GM23338 (cell line): ENCODE data around the gene ZNF536. TPM values are rescaled to one million over a fixed set of nuclear protein-coding genes. Genes with fewer than 3 reads are reported as not detected.

Experiments
- ATAC-seq: fragments of 200-7000 bp; cut with Tn5 transposase; 3 replicates; pipeline ENCODE4 v1.9.1; 2020
- DNase-seq: peaks from one replicate; pipeline ENCODE4 v3.0.0-alpha.2; 2015; ENCODE audit warnings: low spot score
- H2AFZ ChIP-seq: fragments of 200-600 bp; sonication (generic); 2 replicates; pipeline ENCODE4 v1.8.0; 2016; ENCODE audit warnings: antibody characterized with exemption, mild to moderate bottlenecking, moderate library complexity
- H3F3A ChIP-seq: fragments of 200-600 bp; sonication (generic); replicated peaks from 2 replicates; pipeline ENCODE4 v1.8.0; 2017; ENCODE audit warnings: antibody characterized with exemption, mixed run types, low read depth
- H3K27ac ChIP-seq: fragments of 200-600 bp; sonication (generic); 2 replicates; pipeline ENCODE4 v1.6.1; 2016; ENCODE audit warnings: low read depth
- H3K27me3 ChIP-seq: fragments of 200-600 bp; sonication (generic); 2 replicates; pipeline ENCODE4 v1.8.0; 2016; ENCODE audit warnings: mild to moderate bottlenecking, mixed run types, moderate library complexity; ENCODE audit not compliant: insufficient read depth
- H3K36me3 ChIP-seq: fragments of 200-600 bp; sonication (generic); 2 replicates; pipeline ENCODE4 v1.8.0; 2016; ENCODE audit warnings: mild to moderate bottlenecking; ENCODE audit not compliant: insufficient read depth
- H3K4me1 ChIP-seq: fragments of 200-600 bp; sonication (generic); 2 replicates; pipeline ENCODE4 v1.8.0; 2016; ENCODE audit warnings: mild to moderate bottlenecking, moderate library complexity; ENCODE audit not compliant: insufficient read depth
- H3K4me2 ChIP-seq: fragments of 200-600 bp; sonication (generic); 2 replicates; pipeline ENCODE4 v1.7.1; 2017; ENCODE audit warnings: mixed run types
- H3K4me3 ChIP-seq: fragments of 200-600 bp; sonication (generic); 2 replicates; pipeline ENCODE4 v1.6.1; 2016; ENCODE audit warnings: mixed run types
- H3K79me2 ChIP-seq: fragments of 200-600 bp; sonication (generic); replicated peaks from 2 replicates; pipeline ENCODE4 v1.8.0; 2017; ENCODE audit warnings: mild to moderate bottlenecking; ENCODE audit not compliant: insufficient read depth
- H3K9me2 ChIP-seq: fragments of 200-600 bp; sonication (generic); 2 replicates; pipeline ENCODE4 v1.8.0; 2017; ENCODE audit not compliant: insufficient read depth
- H4K20me1 ChIP-seq: fragments of 200-600 bp; sonication (generic); replicated peaks from 2 replicates; pipeline ENCODE4 v1.8.0; 2017; ENCODE audit warnings: mild to moderate bottlenecking; ENCODE audit not compliant: insufficient read depth
- H3K27ac Mint-ChIP-seq: 2 replicates; pipeline ENCODE4 v1.8.0; 2020; ENCODE audit warnings: inconsistent platforms, mild to moderate bottlenecking, moderate library complexity, mixed read lengths
- H3K27me3 Mint-ChIP-seq: 3 replicates; pipeline ENCODE4 v1.8.0; 2022; ENCODE audit warnings: low read depth, mild to moderate bottlenecking, moderate library complexity, mixed read lengths, inconsistent platforms; ENCODE audit not compliant: insufficient read depth, poor library complexity
- H3K36me3 Mint-ChIP-seq: 3 replicates; pipeline ENCODE4 v1.8.0; 2021; ENCODE audit warnings: low read depth, mild to moderate bottlenecking, inconsistent platforms, moderate library complexity, mixed read lengths
- H3K4me1 Mint-ChIP-seq: 3 replicates; pipeline ENCODE4 v1.8.0; 2020; ENCODE audit warnings: mild to moderate bottlenecking, inconsistent platforms, mixed read lengths
- H3K4me3 Mint-ChIP-seq: 3 replicates; pipeline ENCODE4 v1.8.0; 2021; ENCODE audit warnings: moderate library complexity, mild to moderate bottlenecking, inconsistent platforms, mixed read lengths
- H3K9me3 Mint-ChIP-seq: 3 replicates; pipeline ENCODE4 v1.8.0; 2020; ENCODE audit warnings: moderate library complexity, mild to moderate bottlenecking, inconsistent platforms, mixed read lengths
- CREB1 ChIP-seq: fragments of 250-450 bp; sonication (Bioruptor Pico); IDR thresholded peaks from 2 replicates; pipeline ENCODE4 v1.5.0; 2020; ENCODE audit warnings: low read depth, mild to moderate bottlenecking, moderate library complexity
- CTCF ChIP-seq, 2 experiments: fragments of 200-600 bp in 1 of 2; sonication (generic) in 1 of 2; conservative IDR thresholded peaks; 2 replicates each; pipeline versions ENCODE4 v1.5.1 to v1.6.1; 2016 to 2017; ENCODE audit warnings: antibody characterized with exemption in 2 of 2, low read depth in 2 of 2, mild to moderate bottlenecking in 2 of 2, moderate library complexity in 1 of 2
- NANOG ChIP-seq: IDR thresholded peaks from 2 replicates; pipeline ENCODE4 v1.6.1; 2016; ENCODE audit warnings: antibody characterized with exemption, borderline replicate concordance
- REST ChIP-seq: IDR thresholded peaks from one replicate; pipeline ENCODE4 v1.6.1; 2018; ENCODE audit warnings: antibody characterized with exemption; ENCODE audit not compliant: unreplicated experiment
- ZNF114 ChIP-seq: fragments of 250-450 bp; sonication (Bioruptor Pico); IDR thresholded peaks from 2 replicates; pipeline ENCODE4 v1.5.0; 2020; ENCODE audit warnings: mild to moderate bottlenecking, moderate library complexity
- polyA plus RNA-seq: library from polyadenylated mRNA; unstranded; fragments of >200 nt; fragmentation: Nextera tagmentation; extraction: Ambion mirVana; gene quantifications from 2 replicates; pipeline ENCODE4 v1.2.1, GENCODE V29; 2016
- total RNA-seq: library from RNA; depleted of rRNA; stranded (reverse); fragments of >200 nt; shearing (Covaris generic); gene quantifications from 2 replicates; pipeline ENCODE4 v1.2.3, GENCODE V29; 2014
- TF ChIP-seq, protein P1 (sequence below): IDR thresholded peaks from 2 replicates; pipeline ENCODE4 v1.6.1; 2016; ENCODE audit warnings: antibody characterized with exemption

Gene ZNF536
- total and polyA plus RNA-seq, 2 experiments from 2014 or later, result 0.07 TPM; not detected in 1

DNA sequence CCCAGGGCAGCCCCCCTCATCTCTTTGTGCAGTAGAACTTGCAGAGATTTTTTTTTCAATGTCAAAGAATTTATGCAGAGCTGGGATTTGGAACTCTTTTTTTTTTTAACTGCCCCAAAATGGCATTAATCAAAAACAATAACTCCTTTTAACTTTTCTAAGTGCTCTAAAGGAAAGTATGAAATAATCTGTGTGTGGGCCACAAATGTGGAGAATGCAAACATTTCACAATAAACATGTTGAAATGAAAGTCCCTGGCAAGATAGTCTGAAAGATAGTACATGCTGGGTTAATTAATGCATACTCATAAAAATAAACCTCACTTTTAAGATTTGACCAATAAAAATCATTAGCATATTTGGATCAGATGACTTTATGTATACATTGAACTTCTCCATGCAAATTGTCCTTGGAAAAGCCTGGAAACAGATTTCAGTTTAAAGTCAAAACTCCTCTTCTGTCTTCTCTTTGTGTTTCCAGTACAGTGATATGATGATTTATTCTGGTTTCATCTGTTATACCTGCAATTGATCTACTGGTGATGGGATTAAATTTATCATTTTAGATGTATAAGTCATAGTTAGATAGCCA is 30.5 kb upstream of the ZNF536 start:
- Histone ChIP-seq H3K9me2 (peaks cover 7% of the 10 kb centered on the region), H3K27ac (no peak overlapping the region), H3K79me2 (no peaks in the 10 kb centered on the region), H3F3A (no peaks in the 10 kb centered on the region), H3K4me1 (no peaks in the 10 kb centered on the region), H4K20me1 (no peaks in the 10 kb centered on the region), H3K4me3 (no peak overlapping the region), H3K27me3 (no peaks in the 10 kb centered on the region), H2AFZ (no peak overlapping the region), H3K4me2 (no peak overlapping the region), H3K36me3 (no peaks in the 10 kb centered on the region)
- Mint-ChIP-seq H3K27ac (no peak overlapping the region), H3K27me3 (no peaks in the 10 kb centered on the region), H3K4me1 (no peaks in the 10 kb centered on the region), H3K9me3 (no peaks in the 10 kb centered on the region), H3K4me3 (no peak overlapping the region), H3K36me3 (no peaks in the 10 kb centered on the region)
- ATAC-seq (no peak), DNase-seq (no peak)
- TF ChIP-seq NANOG (no peak), REST (no peak)

DNA sequence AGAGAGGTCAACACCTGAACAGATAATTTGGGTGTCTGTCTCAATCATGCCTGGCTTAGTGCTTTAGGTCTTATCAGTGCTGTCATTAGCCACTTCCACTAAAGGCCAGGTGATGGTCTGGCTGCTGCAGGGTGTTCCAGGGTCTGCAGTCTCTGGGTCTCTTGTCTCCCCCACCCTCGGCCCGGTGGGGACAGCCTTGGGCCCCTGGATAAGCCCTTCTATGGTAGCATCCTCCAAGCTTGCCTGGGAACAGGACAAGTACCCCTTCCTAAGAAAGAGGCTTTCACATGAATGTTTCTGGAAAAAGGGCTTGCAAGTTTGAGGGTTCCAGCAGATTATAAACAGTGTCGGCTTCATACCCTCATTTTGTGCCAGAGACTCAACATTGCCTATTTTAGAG is 29.3 kb upstream of the ZNF536 start:
- no peaks in the 10 kb centered on the region for H3K27me3 ChIP-seq
- no peaks in the 10 kb centered on the region for H3K36me3 ChIP-seq
- Mint-ChIP-seq H3K9me3 (peaks cover 2% of the 10 kb centered on the region; the same call in 1 of the 3 replicates), H3K4me1 (no peaks in the 10 kb centered on the region), H3K36me3 (no peaks in the 10 kb centered on the region), H3K4me3 (no peak overlapping the region), H3K27me3 (no peaks in the 10 kb centered on the region), H3K27ac (no peak overlapping the region)
- no peak overlapping the region for H2AFZ ChIP-seq
- no peak overlapping the region for H3K4me2 ChIP-seq
- H3F3A ChIP-seq, result no peaks in the 10 kb centered on the region
- DNase-seq (no peak), ATAC-seq (no peak)
- H4K20me1 ChIP-seq, result no peaks in the 10 kb centered on the region
- H3K4me3 ChIP-seq, result no peak overlapping the region
- H3K27ac ChIP-seq, result no peak overlapping the region
- no peaks in the 10 kb centered on the region for H3K4me1 ChIP-seq
- H3K79me2 ChIP-seq, result no peaks in the 10 kb centered on the region
- H3K9me2 ChIP-seq, result peaks cover 4% of the 10 kb centered on the region
- TF ChIP-seq ZNF114 (CRISPR knock-in tag) (no peak), CTCF (conservative IDR thresholded peaks at IDR 0.05; ENCODE audit: low read depth in 2 of 2) (no peak), CREB1 (CRISPR knock-in tag) (no peak), REST (no peak)
- TF ChIP-seq, protein P1, sequence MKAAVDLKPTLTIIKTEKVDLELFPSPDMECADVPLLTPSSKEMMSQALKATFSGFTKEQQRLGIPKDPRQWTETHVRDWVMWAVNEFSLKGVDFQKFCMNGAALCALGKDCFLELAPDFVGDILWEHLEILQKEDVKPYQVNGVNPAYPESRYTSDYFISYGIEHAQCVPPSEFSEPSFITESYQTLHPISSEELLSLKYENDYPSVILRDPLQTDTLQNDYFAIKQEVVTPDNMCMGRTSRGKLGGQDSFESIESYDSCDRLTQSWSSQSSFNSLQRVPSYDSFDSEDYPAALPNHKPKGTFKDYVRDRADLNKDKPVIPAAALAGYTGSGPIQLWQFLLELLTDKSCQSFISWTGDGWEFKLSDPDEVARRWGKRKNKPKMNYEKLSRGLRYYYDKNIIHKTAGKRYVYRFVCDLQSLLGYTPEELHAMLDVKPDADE, result no peak
